H1 (cell line): Measurements from ENCODE around the gene RPS13. TPM values are rescaled to one million over a fixed set of nuclear protein-coding genes. Genes with fewer than 3 reads are reported as not detected.

Experiments
- polyA plus RNA-seq, 7 experiments: library from polyadenylated mRNA; depleted of rRNA in 3 of 7; stranded (reverse) in 5 of 7; unstranded in 2 of 7; fragments of >200 nt in 5 of 7; fragments of 200-250 nt in 2 of 7; gene quantifications; 1 replicate in 5 of 7; 2 replicates in 1 of 7; 4 replicates in 1 of 7; pipeline versions ENCODE4 v1.2.1 to v1.2.3, GENCODE V29; 2011 to 2013; ENCODE audit warnings: missing spikeins in 2 of 7, mixed read lengths in 2 of 7
- small RNA-seq: library from polyadenylated mRNA; stranded (forward); fragments of <200 nt; extraction: miRNeasy Mini kit (QIAGEN cat#:217004); gene quantifications from one replicate; pipeline ENCODE3, GENCODE V24; 2013; ENCODE audit not compliant: insufficient read depth
- total RNA-seq: library from RNA; stranded (reverse); fragmentation: NEBNext Ultra II Directional; extraction: Animal tissue kit (Norgen Biotek cat#: 25700); gene quantifications from 2 replicates; pipeline ENCODE4 v1.2.1, GENCODE V29; 2021

Gene RPS13
- total and polyA plus RNA-seq, 2 of the 8 experiments (the other 6 are each of a cell fraction or from before 2014, with no cell fraction given), result 1,336 to 2,270 TPM

Small RNA genes within 50 kb of the gene (small RNA-seq; reads per million reads assigned to genes)
- not detected for gene RNU6-593P
- 16.6 reads per million, percentile 90 among the genes with 10 or more reads in this experiment for gene SNORD14A
- gene SNORD14B, result not detected

Other genes with a start within 250 kb of the RPS13 start
- gene PLEKHA7, start 63.3 kb downstream of the RPS13 start, total RNA-seq, result 25.0 and 25.6 TPM in 2 replicates
- gene PLEKHA7, start 63.3 kb downstream of the RPS13 start, polyA plus RNA-seq (2011; rRNA removed), result 11.4 and 13.6 TPM in 2 replicates
- 117 and 127 TPM in 2 replicates for gene PIK3C2A, start 130.3 kb upstream of the RPS13 start, total RNA-seq
- gene PIK3C2A, start 130.3 kb upstream of the RPS13 start, polyA plus RNA-seq (2011; rRNA removed), result 11.8 and 20.1 TPM in 2 replicates
- 27.9 and 34.2 TPM in 2 replicates for gene NUCB2, start 199.1 kb upstream of the RPS13 start, total RNA-seq
- gene NUCB2, start 199.1 kb upstream of the RPS13 start, polyA plus RNA-seq (2011; rRNA removed), result 4.1 and 9.0 TPM in 2 replicates